Measurements from ENCODE around the gene CAMKK2. TPM values are rescaled to one million over a fixed set of nuclear protein-coding genes. Genes with fewer than 3 reads are reported as not detected.
"Not testable (repeated sequence)": the region's sequence is repeated elsewhere in the genome, so short reads cannot be mapped to it uniquely, and the experiment has no call there.

CAMKK2 gene
- total RNA-seq, 1 donor, result 32.3 TPM

DNA sequence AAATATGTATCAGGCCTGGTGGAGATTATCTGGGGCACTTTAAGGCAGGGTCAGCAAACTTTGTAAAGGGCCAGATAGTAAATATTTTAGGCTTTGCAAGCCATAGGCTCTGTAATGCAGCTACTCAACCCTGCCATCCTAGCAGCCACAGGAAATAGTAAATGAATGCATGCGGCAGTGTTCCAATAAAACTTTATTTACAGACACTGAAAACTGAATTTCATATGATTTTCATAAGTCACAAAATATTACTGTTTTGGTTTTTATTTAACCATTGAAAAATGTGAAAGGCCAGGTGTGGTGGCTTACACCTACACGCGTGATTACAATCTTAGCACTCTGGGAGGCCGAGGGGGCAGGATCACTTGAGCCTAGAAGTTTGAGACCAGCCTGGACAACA, 3.2 kb upstream of the CAMKK2 start:
- DNase-seq (ENCODE audit: low read depth in 2 of 3, low spot score in 2 of 3), result no peak

DNA sequence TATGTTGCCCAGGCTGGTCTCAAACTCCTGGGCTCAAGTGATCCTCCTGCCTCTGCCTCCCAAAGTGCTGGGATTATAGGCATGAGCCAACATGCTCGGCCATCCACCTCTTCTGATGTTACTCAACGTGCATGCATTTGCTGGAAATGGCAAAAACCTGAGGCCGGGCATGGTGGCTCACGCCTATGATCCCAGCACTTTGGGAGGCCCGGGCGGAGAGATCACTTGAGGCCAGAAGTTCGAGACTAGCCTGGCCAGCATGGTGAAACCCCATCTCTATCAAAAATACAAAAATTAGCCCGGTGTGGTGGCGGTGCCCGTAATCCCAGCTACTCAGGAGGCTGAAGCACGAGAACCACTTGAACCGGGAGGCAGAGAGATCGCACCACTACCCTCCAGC, 1.9 kb upstream of the CAMKK2 start:
- DNase-seq (ENCODE audit: low read depth in 2 of 3, low spot score in 2 of 3), result not testable (repeated sequence)

DNA sequence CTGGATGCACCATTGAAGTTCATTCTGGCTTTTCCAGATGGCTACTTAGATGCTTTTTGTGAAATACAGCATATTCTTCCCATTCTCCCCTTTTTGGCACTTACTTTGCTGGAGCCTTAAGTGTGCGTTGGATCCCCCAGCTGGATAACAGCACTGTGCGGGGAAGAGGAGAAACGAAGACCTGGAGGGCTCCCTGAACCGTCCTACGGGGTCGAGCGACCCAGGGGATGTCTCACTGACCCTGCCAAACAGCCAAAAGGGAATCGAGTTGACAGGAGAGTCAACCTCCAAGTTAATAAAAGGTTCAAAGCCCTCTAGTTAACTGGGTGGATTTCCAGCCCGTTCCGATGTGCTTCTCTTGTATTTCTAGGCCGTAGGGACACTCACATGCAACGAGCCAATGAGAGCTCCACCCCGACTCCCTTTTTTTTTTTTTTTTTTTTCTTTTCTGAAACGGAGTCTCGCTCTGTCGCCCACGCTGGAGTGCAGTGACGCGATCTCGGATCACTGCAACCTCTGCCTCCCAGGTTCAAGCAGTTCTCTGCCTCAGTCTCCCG, 1.0 kb upstream of the CAMKK2 start:
- DNase-seq (ENCODE audit: low read depth in 2 of 3, low spot score in 2 of 3), result peak in 2 of 3 donors; percentile 31 to 47

DNA sequence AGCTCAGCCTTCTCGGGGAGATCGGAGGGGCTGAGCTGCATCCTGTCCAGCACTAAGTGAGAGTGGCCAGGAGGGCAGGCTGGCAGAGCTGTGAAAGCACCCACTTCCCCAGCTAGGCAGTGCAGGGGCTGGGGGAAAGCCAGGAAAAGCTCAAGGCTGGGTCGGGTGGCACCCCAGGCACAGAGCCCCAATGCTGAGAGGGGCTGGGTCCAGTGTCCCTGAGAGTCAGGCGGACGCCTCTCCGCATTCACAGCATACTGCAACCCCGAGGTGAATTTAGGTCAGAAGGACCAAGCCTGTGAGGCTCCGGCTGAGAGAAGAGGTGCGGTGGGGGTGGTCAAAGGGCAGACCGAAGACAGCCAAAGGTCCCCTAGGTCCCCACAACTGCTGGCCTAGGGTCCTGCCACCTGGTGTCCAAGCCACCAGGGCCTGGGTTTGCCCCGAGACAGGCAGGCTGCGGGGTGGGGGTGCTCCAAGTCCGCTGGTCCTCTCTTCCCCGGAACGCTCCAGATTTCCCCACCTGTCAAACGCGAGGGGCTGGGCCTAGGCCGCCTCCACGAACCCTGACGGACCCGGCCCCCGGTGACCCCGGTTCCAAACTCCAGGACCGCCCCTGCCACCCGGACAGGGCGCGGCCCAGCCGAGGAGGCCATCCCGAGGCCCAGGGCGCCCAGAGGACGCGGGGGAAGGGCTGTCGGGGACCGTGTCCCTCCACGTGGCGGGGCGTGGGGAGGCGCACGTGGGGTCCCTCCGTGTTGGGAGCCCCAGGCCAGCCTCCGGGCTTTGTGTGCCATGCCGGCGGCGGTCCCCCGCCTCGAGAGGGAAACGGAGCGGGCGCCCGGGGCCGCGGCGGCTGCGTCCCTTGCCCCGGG, 527 bp downstream of the CAMKK2 start:
- DNase-seq (ENCODE audit: low read depth in 2 of 3, low spot score in 2 of 3), result peak in 1 of 3 donors; percentile 4

DNA sequence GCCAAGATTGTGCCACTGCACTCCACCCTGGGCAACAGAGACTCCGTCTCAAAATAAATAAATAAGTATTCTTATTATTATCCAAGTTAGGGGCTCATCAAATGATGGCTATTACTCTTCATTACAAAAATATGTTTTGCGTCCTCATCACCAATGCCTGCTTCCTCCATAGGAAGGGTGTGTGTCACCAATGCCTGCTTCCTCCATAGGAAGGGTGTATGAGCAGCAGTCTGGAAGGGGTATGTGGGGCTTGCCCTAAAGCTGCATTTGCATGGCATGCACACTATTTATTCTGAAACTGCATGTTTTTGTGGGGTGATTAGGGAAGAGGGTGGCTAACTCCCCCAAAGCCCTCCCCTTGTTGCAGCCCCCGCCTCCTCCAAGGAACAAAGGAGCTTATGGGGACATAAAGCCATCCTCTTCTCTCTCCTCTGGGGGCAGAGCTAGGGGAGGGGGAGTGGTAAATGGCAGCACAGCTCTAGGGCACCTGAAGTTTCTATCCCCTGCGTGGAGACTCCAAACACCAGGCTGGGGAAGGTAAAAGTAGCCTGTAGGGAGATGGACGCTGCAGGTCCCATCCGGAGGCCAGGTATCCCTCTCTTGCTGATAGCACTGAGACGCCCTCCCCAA, 1.3 kb downstream of the CAMKK2 start:
- DNase-seq (ENCODE audit: low read depth in 2 of 3, low spot score in 2 of 3), result peak in 2 of 3 donors; percentile 23 to 47

DNA sequence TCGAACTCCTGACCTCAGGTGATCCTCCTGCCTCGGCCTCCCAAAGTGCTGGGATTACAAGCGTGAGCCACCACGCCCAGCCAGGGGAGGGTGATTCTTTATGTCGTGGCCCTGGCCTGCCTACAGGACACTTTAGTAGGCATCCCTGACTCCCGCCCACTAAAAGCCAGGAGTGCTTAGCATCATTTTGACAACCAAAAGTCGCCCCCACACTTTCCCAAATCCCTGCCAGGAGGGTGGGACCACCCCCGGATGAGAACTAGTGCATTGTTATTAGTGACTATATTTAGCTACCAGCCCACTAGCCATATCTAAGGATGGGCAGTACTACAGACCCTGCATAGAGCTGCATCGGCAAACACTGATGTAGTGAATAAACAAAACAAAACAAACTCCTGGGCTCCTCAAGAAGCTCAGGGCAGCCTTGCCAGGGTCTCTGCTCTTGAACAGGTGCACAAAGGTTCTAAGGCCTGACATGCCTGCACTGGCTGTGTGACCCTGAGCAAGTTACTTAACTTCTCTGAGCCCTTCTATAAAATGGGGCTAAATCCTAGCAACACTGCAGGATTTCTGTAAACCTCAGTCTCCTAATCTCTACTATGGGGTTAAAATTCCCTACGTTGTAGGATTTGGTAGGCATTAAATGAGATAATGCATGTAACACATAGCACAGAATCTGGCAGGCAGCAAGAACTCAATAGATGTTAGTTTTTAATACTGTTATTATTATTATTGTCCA, 2.2 kb downstream of the CAMKK2 start:
- no peak for DNase-seq (ENCODE audit: low read depth in 2 of 3, low spot score in 2 of 3)

DNA sequence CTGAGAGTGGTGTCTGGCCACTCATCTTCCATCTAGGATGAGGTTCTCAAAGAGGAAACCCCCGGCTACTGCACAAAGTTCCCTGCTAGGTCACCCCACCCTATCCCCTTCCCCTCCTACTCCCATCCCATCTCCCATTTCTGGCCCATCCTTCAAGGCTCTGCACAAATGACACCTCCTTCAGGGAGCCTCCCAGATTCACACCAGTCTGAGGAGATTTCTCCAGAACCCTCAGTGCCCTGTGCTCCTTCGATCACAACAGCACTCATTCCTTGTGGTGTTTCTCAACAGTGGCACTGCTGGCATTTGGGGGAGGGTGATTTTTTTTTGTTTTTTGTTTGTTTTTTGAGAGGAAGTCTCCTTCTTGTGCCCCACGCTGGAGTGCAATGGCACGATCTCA, 2.9 kb downstream of the CAMKK2 start:
- no peak for DNase-seq (ENCODE audit: low read depth in 2 of 3, low spot score in 2 of 3)

DNA sequence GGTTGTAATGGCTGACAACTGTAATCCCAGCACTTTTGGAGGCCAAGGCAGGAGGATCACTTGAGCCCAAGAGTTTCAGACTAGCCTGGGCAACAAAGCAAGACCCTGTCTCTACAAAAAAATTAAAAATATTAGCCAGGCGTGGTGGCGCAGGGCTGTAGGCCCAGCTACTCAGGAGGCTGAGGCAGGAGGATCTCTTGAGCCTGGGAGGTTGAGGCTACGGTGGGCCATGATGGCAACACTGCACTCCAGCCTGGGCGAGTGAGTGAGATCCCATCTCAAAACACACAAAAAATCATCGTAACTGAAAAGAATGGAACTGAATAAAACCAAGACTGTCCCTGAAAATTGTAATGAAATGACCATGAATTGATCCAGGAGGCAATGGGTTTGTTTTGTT, 6.1 kb downstream of the CAMKK2 start:
- DNase-seq (ENCODE audit: low read depth in 2 of 3, low spot score in 2 of 3), result no peak

DNA sequence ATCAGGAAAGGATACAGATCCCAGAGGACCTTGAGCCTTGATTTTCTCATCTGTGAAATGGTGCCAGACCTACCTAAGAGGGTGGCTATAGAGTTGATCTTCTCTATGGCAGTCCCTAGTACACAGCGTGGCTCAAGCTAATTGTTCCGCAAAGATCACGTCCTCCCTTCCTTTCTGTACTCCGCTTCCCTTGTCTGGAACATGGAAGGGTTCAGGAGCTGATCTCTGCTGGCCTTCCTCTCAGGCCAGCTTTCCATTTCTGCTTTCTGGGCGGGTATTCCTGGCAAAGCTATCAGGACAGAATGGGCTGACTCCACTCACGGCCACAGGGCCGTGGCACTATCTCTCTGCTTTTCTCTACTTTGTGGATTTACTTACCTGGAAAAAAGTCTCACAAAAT, 6.5 kb downstream of the CAMKK2 start:
- no peak for DNase-seq (ENCODE audit: low read depth in 2 of 3, low spot score in 2 of 3)

DNA sequence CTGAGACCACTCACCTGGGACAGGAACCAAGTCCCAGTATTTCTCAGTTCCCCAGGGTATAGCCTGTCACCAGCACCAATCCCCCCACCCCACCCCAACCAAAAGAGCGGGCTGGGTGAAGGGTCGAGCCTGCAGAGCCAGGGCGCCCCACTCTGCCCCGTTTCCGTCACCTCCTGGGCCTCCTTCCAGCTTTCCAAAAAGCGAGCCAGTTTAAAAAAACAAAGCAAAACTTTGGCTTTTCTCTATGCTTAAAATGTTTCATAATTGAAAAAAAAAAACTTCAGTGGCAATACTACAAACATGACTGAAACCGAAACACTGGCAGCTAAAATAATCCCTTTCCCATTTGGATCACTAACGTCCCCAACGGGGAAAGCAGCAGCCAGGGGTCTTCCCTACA, 7.5 kb downstream of the CAMKK2 start:
- DNase-seq (ENCODE audit: low read depth in 2 of 3, low spot score in 2 of 3), result no peak

DNA sequence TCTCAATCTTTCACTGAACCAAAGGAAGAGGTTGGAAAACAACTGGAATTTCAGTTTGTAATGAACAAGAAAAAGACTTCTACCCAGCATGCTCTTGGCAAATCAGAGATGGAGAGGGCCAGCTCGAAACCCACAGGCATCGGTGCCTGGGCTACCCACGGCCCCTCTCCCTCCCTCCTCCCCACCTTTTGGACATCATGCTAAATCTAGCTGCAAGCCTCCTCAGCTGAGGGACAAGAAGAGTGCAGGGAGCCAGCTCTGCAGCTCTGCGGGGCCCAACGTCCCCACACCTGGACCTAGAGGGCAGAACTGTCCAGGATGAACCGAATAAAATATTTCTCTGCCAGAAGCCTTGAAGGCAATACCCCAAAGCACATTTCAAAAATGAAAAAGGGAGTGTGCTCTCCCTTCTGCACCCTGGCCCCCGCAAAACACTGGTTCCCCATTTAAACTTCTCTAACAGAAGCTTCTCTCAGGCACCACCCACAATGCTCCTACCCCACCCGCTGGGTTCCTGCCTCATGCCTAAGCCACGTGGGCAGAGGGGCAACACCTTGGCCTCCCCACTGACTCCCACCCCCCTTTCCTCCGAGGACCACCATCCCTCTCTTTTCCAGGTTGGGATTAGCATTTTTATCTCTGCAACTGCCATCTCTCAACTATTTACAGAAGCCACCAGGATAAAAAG, 8.2 kb downstream of the CAMKK2 start:
- peak in 1 of 3 donors; percentile 33 for DNase-seq (ENCODE audit: low read depth in 2 of 3, low spot score in 2 of 3)

DNA sequence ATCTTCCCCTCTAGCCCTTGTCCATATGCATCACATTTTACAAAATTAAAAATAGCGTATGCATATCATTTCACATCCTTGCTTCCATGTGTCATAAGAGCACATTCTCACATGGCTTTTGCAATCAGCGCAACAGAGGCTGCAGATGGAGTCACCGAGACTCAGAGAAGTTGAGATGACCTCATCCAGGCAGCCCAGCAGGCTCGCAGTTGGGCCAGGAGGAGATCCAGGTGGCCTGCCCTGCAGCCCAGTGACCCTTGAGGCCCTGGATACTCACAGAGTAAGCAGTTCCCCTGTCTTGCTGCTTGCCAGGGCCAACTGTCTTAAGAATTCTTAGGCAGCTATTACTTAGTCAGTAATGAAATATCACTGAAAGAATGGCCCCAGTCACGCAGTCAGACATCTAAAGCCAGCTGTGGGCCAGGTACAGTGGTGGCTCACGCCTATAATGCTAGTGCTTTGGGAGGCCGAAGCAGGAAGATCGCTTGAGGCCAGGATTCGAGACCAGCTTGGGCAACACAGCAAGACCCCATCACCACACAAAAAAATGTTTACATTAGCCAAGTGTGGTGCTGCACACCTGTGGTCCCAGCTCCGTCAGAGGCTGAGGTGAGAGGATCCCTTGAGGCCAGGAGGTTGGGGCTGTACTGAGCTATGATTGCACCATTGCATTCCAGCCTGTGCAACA, 9.1 kb downstream of the CAMKK2 start:
- no peak for DNase-seq (ENCODE audit: low read depth in 2 of 3, low spot score in 2 of 3)

DNA sequence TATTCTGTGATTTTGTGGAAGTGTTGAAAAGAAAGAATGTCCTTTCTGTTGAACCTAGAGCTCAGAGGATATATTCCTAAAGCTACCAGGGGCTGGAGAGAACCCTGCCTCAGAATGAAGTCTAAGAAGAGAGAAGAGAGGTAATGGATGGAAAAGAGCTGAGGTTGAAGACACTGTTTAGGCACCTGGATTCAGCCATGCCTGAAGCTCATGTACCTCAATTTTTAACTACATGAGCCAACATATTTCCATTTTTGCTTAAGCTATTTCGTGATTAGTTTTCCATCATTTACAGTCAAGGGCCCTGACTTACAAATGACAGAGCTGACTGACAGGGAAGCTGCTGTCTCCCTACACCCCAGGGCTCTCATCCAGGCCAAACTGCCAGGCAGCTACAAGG, 10.7 kb downstream of the CAMKK2 start:
- no peak for DNase-seq (ENCODE audit: low read depth in 2 of 3, low spot score in 2 of 3)

DNA sequence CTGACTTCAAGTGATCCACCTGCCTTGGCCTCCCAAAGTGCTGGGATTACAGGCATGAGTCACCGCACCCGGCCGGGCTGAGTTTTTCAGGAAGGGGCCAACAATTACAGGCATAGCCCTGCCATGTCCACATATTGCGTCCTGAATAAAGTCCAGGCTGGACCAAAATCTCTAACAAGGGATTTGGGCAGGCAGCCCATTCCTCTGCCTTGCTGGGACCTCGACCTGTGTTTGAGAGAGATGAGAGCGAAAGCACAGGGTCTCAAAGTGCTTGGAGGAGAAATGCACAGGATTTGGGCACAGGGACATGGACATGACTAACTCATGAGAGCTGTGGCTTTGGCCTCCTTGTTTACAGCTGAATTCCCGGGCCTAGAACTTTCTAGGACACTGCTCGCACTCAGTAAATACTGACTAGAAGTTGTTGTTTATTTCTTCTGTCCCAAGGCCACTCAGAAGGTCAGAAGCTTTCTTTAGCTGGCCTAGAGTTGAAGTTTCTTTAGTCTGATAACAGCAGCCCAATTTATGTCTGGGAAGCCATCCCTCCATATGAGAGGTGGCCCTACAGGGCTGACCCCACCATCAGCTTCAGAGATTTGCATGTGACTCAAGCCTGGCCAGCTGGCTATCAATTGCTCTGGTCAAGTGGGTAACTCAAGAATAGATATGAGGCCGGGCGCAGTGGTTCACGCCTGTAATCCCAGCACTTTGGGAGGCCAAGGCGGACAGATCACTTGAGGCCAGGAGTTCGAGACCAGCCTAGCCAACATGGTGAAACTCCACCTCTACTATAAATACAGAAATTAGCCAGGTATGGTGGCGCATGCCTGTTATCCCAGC, 11.7 kb downstream of the CAMKK2 start:
- no peak for DNase-seq (ENCODE audit: low read depth in 2 of 3, low spot score in 2 of 3)

DNA sequence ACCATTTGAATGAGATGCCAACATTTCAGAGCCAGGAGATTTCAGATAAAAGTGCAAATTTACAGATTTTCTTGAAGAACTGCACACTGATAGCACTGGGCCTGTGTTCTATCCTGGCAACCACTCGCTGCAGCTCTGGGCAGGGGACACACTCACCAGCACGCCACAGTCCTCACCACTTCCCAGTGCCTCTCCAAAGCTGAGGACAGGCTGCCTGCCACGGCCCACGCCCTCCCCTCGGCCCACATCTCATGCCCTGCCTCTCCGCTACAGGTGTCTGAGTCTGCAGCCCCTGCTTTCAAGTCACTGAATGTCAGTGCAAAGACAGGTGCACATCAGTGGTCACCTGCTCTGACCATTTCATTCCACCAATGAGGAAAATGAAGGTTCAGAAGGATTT, 12.7 kb downstream of the CAMKK2 start:
- DNase-seq (ENCODE audit: low read depth in 2 of 3, low spot score in 2 of 3), result no peak

DNA sequence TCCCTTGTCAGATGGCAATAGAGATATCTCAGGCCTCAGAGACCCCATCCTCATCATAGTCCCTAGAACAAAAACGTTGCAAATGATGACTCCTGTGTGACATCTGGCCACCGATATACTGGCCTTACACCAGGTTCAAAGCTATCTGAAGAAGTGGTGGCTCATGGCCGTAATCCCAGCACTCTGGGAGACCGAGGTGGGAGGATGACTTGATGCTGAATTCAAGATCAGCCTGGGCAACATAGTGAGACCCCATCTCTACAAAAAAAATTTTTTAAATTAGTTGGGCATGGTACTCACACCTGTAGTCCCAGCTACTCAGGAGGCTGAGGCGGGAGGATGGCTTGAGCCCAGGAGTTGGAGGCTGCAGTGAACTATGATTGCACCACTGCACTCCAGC, 13.1 kb downstream of the CAMKK2 start:
- DNase-seq (ENCODE audit: low read depth in 2 of 3, low spot score in 2 of 3), result no peak

DNA sequence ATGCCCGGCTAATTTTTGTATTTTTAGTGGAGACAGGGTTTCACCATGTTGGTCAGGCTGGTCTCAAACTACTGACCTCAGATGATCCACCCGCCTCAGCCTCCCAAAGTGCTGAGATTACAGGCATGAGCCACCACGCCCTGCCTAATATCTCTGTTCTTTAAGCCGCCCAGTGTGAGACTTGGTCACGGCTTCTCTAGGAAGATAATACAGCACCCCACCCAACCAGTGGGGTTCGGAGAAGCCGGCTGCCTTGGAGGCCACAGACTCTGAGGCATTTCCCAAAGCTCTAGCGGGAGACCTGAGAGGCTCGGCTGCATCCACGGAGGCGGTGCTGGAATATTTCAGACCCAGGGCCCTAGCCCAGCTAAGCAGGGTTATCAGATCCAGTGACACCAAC, 13.6 kb downstream of the CAMKK2 start:
- not testable (repeated sequence) for DNase-seq (ENCODE audit: low read depth in 2 of 3, low spot score in 2 of 3)

DNA sequence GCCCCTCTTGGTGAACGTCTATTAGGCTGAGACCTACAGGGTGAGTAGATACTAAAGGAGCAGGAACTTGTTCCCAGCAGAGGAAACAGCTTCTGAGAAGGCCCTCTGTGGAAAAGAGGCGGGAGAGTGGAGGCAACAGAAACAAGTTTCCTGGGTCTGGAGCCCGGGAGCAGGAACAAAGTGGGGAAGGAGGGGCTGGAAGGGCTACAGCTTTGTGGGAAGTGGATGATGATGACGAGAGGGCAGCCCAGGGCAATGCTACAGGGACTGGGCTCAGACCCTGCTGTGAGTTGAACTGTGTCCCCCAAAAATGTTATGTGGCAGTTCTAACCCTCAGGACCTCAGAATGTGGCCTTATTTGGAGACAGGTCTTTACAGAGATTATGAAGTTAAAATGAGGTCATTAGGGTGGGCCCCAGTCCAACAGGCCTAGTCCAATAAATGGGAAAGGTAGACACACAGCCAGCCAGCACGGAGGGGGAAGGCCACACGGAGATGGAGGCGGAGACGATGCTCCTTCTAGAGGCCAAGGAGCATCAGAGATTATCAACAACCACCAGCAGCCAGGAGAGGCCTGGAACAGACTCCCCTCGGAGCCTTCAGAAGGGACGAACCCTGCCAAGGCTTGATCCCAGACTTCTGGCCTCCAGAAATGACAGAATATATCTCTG, 14.3 kb downstream of the CAMKK2 start:
- DNase-seq (ENCODE audit: low read depth in 2 of 3, low spot score in 2 of 3), result no peak

DNA sequence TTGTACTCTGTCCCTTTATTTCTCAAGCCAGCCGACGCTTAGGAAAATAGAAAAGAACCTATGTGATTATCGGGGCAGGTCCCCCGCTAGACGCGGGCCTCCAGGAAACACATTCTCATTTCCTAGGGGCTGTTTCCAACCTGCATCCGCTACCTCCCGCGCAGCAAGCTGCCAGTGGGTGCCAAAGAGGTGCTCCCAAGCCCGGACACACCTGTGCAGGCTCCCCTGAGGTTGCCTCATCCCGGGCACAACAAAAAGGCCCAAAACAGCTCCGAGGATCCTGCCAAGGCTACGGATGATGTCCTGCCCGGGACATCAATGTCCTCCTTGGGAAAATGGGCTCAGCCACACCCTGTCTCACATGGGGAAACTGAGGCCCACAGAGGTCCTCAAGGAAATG, 15.4 kb downstream of the CAMKK2 start:
- DNase-seq (ENCODE audit: low read depth in 2 of 3, low spot score in 2 of 3), result not testable (repeated sequence)

All from hematopoietic multipotent progenitor cell (in vitro differentiated cells).